ENCODE measurements around the gene LIPG.

Gene LIPG

GRCh38 chr18:49621301-49621700 lies 59.4 kb downstream of the LIPG start:
- ChIA-PET POLR2A (ENCODE audit: low non-redundant PET) (no interaction called here), CTCF (interaction anchor here (0.8 kb wide), 1 partner anchor 12 kb away, joined by 4 read pairs; no protein-coding TSS in a partner anchor)
- TF ChIP-seq CTCF (conservative IDR thresholded peaks at IDR 0.05; ENCODE audit: low read depth): no peak
- no peak for DNase-seq (ENCODE audit: low spot score)
- no peak overlapping the region for H3K27ac ChIP-seq

- no peak for DNase-seq (ENCODE audit: low spot score)
- no peak for TF ChIP-seq CTCF (conservative IDR thresholded peaks at IDR 0.05; ENCODE audit: low read depth)
- H3K27ac ChIP-seq: no peak overlapping the region
- ChIA-PET POLR2A (ENCODE audit: low non-redundant PET) (no interaction called here), CTCF (no interaction called here)
Measured at GRCh38 chr18:49621717-49622351, 60.0 kb downstream of the LIPG start.

- no peak for TF ChIP-seq CTCF (conservative IDR thresholded peaks at IDR 0.05; ENCODE audit: low read depth)
- ChIA-PET POLR2A (ENCODE audit: low non-redundant PET) (no interaction called here), CTCF (no interaction called here)
- no peak for DNase-seq (ENCODE audit: low spot score)
- no peak overlapping the region for H3K27ac ChIP-seq
Measured at GRCh38 chr18:49623571-49623970, 61.7 kb downstream of the LIPG start.

- H3K27ac ChIP-seq: no peak overlapping the region
- CTCF ChIA-PET: no interaction called here
- POLR2A ChIA-PET (ENCODE audit: low non-redundant PET): no interaction called here
- no peak for DNase-seq (ENCODE audit: low spot score)
- TF ChIP-seq CTCF (conservative IDR thresholded peaks at IDR 0.05; ENCODE audit: low read depth): no peak
Measured at GRCh38 chr18:49625021-49625691, 63.3 kb downstream of the LIPG start.

- ChIA-PET CTCF (no interaction called here), POLR2A (ENCODE audit: low non-redundant PET) (no interaction called here)
- DNase-seq (ENCODE audit: low spot score): no peak
- no peak for TF ChIP-seq CTCF (conservative IDR thresholded peaks at IDR 0.05; ENCODE audit: low read depth)
- no peak overlapping the region for H3K27ac ChIP-seq
Measured at GRCh38 chr18:49626842-49627467, 65.1 kb downstream of the LIPG start.

- TF ChIP-seq CTCF (conservative IDR thresholded peaks at IDR 0.05; ENCODE audit: low read depth): no peak
- no peak overlapping the region for H3K27ac ChIP-seq
- CTCF ChIA-PET: no interaction called here
- DNase-seq (ENCODE audit: low spot score): no peak
- POLR2A ChIA-PET (ENCODE audit: low non-redundant PET): no interaction called here
Measured at GRCh38 chr18:49628119-49628518, 66.3 kb downstream of the LIPG start.
